ENCODE measurements around the gene SORCS2.

The SORCS2 gene

DNA sequence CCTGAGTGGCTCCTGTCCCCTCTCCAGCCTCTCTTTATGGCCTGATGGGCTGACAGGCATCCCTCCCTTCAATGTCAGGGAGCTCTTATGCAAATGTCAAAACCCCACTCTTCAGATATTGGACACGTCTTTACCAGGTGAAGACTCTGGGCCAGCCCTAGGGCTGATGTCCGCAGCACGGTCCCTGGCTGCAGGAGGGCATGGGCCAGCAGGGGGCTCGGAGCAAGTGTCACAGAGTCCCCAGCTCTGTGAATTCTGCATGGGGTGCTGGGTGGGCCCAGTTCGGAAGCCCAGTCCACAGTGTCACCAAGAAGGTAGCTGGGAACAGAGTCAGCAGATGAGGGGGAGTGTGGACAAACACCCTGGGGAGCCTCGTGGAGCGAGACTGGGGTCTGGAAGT, 282.0 kb downstream of the SORCS2 start:
- no peak for DNase-seq (ENCODE audit: low spot score)

DNA sequence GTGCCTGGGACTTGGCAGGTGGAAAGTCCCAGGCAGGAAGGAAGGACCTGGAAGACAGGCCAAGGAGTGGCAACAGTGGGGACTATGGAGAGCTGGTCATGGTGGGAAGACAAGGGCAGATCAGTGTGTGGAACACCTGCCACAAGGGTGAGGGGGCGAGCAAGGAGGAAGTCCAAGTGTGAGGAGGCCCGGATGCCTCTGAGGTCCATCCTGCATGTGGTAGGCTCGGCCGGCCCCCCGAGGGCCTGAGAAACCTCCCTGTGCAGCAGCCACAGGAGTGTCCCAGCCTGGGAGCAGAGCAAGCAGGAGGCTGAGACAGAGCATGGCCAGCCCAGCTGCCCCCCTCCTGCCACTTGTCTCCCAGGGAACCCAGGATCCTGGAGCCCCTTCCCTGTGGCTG, 282.9 kb downstream of the SORCS2 start:
- no peak for DNase-seq (ENCODE audit: low spot score)

DNA sequence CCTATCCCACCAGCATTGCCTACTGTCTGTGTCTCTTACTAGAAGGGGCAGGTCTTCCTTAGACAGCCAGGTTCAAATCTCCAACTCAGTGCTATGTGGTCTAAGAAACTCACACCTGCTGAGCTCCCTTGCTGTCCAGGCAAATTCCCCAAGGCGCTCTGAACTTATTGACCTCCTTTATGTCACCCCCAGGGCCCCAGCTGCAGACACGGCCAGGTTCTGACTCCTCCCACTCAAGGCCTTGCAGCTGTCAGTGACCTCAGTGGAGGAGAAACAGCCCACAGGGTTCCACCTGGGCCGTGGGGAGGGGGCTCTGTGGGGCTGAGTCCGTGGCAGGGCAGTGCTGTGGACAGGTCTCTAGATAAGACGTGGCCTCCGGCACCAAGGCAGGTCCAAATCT, 284.5 kb downstream of the SORCS2 start:
- DNase-seq (ENCODE audit: low spot score), result no peak

DNA sequence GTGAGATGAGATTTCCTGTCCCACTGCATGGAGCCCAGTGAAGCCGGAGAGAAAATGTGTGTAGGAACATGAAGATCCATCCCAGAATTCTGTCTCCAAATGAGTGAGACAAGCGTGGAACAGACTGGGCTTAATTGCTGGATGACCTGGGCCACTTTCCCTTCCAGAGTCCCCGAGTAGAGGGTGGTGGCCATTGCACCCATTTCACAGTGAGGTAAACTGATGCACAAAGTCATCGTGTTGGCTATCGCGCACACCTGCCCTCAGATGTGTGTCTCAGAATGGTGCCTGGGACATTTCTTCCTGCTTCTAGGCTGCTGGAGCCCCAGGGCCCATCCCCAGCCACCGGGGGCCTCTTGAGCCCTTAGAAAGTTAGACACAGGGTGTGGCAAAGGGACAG, 285.4 kb downstream of the SORCS2 start:
- no peak for DNase-seq (ENCODE audit: low spot score)

DNA sequence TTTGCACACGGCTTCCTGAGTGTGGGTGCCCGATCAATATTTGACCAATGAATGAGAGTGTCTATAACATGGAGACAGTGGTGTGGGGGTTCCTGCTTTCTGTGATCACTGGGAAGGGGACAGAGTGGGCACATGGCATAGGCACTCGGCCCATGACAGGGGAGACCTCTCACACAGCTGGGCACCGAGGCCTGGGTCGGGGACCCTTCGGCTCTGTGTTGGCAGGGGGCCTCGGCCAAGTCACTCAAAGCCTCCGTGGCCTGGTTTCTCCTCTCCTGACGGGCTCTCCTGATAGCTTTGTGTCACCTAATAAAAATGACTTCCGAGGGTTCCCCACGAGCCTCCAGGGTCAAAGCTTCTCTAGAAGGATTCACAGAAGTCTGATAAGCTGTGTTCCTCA, 286.3 kb downstream of the SORCS2 start:
- no peak for DNase-seq (ENCODE audit: low spot score)

DNA sequence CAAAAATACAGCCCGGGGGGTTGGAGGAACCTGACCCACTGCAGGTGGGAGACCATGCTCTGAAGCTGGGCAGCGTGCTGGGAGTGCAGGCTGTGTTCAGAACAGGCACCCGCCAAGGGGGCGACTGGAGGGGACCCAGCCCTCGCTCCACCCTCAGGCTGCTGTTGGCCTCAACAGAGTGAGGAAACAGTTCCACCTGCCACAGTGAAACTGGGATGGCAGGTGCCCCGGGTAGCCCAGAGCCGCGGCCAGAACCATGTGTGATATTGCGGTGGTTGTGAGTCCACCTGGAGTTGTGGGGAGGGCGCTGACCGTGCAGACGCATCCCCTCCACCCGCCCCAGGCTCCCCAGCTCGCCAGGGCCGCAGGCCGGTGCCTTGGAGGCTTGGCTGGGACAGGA, 288.1 kb downstream of the SORCS2 start:
- DNase-seq (ENCODE audit: low spot score), result no peak

DNA sequence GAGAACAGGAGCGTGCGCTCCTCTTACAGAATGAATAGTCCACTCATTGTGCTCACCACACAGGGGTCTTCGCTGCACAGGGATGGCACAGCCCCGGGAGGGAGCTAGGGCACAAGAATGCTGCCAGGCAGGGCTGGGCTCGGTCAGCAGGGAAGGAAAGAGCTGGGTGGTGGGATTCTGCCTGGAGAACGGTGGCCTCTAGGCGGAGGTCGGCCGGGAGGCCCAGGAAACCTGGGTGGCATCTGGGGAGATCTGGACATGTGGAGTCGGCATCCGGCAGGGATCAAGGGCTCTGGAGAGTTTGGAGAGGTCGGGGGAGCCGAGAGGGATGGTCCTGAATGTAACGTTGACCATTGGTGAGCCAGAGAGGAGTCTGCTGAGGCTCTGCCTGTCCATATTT, 288.9 kb downstream of the SORCS2 start:
- DNase-seq (ENCODE audit: low spot score), result no peak

DNA sequence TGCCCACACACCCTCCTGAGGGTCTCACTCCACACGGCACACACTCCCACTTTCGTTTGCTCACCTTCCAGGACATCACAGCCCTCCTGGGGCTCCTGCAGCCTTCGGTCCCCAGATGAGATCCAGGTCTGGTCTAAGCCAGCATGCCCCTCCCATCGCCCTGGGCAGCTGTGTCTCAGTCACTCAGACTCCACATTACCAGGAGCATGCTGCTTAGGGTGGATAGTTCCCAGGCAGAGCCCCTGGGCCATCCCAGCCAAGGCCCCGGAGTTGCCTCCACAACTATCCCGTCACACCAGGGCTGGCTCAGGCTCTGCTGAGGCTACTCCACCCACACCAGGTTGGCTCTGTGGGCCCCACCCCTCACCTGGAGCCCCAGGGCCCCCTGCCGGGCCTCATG, 292.8 kb downstream of the SORCS2 start:
- DNase-seq (ENCODE audit: low spot score), result no peak

DNA sequence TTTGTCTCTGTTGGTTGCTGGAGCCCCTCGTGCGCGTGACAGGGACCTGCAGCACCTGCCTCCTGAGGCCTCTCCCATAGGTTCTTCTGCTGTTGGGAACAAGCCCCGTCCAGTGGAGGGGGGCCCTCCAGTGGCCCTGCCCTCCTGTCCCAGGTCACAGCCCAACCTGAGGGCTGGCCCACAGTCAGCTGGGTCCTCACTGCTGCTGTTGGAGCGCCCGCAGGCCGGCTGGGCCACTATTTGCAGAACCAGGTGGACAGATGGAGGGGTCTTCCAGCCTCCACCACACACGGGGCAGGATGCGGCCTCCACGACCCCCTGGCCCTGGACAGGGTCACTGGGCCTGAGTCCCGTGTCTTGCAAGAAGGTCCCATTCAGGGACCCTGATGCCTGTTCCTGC, 293.8 kb downstream of the SORCS2 start:
- no peak for DNase-seq (ENCODE audit: low spot score)

DNA sequence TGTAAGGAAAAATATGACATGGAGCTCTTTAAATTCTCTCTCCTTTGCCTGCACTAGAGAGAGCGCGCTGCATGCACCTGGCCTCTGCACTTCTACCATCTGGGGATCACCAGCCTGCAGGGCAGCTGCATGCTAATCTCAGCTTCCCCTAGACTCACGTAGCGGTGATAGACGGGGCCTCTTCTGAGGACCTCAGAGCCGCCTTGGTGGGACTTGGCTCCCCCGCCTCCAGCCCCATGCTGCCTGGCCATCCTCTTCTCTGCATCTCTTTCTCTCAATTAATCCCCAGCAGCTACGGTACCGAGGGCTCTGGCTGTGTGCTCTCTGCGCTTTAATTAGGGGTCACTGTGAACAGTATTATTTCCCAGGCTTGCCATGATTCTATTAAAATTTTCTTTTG, 295.2 kb downstream of the SORCS2 start:
- DNase-seq (ENCODE audit: low spot score), result no peak

DNA sequence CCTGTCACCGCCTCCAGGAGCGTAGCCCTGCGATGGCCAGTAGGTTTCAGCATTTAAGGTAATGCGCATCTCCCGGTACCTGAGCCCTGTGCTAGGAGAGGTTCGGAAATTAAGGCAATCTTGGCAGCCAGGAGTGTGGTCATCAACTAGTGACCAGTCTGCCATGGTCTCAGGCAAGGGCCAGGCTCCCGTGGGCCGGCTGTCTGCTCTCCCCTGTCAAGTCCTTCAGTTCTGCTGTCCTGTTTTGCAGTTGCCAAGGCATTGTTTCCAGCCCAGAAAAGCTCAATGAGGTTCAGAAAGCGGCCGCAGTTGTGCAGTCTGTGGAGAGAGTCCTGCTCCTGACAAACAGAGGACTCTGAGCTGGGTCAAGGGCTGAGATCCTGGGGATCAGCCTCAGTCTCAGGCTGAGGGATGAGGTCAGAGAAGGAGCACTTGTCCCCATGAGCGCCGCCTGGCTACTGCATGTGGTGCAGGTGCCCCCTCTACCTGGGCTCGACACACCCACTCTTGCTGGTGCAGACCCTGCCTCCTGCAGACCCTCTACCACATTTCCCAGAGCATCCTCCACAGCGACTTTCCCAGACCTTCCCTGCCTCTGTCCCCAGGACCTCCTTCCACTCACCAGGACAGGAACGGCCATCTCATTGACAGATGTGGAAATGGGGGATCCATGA, 295.8 kb downstream of the SORCS2 start:
- no peak for DNase-seq (ENCODE audit: low spot score)

DNA sequence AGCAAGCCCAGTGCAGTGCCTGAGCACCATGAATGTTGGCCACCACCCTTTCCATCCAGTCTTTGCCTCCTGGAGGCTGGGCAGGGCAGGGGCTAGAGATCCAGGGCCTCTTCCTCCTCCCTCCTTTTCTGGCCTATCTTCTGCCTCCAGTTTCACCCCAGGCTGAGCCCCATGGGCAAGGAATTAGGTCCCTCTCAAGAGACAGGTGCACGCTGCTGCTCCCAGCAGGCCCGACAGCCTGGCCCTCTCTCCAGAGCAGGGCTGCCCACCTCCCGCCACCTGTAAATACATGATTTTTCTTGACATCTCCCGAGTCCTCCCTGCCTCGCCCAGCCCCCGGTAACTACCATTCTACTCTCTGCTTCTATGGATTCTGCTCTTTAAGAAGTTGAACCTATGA, 299.6 kb downstream of the SORCS2 start:
- no peak for DNase-seq (ENCODE audit: low spot score)

DNA sequence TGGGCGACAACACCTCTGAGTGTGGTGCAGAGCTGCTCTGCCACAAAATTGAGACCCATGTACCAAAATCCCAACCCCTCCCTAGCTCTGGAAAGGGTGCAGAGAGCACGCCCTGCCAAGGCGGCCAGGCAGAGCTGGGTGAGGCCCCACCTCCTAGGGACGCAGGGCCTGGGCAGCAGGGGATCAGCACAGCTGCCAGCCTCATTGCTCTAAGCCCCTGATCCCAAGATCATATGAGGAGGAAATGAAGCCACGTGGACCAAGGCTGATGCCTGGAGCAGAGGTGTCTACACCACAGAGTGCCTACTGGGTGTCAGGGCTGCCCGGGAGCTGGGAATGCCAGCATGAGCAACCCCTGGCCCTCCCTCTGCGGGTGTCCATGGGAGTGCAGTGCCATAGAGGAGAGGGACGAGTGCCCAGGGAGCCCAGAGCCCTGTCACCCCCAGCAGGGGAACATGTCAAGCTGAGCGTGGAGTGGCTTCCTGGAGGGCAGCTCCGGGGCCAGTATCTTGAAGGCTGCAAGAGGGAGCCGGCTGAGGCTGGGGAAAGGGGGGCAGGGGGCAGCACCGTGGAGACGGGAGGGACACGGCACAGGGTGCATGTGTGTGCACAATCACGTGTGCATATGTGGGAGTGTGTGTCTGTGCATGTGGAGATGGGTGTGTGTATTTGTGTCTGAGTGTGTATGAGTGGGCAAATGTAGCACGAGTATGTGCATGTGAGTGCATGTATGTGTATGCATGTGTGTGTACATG, 306.3 kb downstream of the SORCS2 start:
- no peak for DNase-seq (ENCODE audit: low spot score)

DNA sequence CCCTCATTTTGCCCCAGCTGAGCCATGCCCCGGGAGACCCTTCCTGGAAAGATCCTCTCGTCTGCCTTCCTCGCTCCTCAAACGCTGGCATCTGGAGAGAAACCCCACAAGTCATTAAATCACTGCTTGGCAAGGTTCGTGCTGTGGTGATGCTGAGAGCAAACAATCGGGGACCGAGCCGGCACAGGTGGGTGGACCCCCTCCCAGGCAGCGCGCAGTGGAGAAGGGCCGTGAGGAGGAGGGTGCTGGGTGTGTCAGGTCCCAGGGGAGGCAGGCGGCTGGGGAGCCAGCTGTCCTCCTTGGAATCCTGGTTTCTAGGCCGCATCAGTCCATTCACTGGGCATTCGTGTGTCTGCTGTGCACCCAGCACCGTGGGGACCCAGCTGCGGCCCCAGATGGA, 307.3 kb downstream of the SORCS2 start:
- no peak for DNase-seq (ENCODE audit: low spot score)

DNA sequence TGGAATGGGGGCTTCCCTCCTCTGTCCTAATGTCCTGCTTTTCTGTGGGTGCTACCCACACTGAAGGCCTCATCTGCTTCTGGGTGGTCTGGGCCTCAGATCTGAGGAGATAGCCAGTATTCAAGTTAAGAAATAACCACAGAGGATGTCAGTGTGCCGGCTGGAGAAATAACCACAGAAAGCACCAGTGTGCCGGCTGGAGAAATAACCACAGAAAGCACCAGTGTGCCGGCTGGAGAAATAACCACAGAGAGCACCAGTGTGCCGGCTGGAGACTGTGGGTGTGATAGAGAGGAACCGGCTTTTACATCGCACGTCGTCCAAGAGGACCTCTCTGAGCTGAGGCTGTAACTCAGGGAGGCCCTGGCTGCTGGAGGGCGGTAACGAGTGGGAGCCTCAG, 308.1 kb downstream of the SORCS2 start:
- no peak for DNase-seq (ENCODE audit: low spot score)

DNA sequence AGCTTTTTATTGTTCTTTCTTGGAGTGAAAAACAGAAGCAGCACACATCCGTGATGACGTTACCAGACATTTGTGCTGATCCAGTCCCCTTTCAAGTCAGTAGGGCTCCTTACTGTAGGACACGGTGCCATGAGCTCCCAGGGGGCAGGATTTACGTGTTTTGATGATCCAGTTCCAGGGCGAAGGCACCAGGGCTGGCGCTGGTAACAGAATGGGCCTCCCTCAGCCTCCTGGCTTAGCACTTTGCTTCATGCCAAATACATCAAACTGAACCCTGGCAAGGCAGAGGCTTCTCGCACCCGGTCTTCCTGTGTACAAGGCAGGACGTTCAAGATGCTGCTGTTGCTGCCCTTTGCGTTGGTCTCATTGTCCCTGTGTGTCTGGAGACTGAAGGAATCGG, 309.0 kb downstream of the SORCS2 start:
- no peak for DNase-seq (ENCODE audit: low spot score)

DNA sequence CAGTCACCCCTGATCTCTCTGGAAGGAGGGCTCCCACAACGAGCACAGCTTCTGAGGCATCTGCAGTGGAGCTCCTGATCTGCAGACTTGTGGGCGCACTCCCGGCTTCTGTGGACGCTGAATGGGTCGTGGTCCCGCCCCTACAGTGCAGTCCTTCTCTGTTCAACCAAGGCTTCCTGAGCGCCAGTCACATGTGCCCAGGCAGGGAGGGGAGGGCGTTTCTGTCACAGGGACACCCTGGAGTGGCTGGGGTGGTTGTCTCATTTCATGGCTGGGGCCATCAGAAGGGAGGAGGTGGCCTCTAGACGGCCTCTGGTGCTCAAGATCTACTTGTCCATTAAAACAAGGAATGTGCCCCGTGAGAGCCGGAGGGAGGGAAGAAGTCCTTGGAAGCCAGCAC, 309.5 kb downstream of the SORCS2 start:
- DNase-seq (ENCODE audit: low spot score), result no peak

DNA sequence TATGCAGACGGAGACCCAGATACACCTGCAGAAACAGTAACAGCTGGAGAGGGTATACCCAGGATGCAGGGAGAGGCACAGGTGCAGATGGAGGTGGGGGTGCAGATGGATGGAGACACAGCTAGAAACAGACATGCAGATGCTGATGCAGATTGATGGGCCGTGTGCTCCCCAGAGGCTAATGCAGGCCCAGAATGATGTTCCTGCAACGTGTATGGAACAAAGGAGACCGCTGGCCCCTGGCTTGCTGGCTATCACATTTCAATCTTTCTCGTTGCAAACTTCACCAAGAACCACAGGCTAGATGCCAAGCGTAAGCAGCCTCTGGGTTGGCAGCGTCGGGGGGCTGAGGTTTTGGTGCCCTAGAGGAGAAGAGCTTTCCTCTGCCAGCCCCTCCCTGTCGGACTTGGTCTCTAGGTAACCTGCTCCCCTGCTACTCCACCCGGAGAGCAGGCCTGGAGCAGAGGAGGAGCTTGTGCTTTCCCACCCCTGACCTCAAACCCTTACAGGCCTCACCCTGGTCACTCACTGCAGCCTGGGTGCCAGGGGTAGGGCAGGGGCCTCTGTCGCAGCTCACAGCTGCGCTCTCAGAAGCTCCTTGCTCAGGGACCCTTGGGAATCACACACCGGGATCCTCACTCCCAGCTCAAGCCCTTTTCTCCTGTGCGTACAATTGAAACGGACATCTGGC, 311.4 kb downstream of the SORCS2 start:
- DNase-seq (ENCODE audit: low spot score), result no peak

DNA sequence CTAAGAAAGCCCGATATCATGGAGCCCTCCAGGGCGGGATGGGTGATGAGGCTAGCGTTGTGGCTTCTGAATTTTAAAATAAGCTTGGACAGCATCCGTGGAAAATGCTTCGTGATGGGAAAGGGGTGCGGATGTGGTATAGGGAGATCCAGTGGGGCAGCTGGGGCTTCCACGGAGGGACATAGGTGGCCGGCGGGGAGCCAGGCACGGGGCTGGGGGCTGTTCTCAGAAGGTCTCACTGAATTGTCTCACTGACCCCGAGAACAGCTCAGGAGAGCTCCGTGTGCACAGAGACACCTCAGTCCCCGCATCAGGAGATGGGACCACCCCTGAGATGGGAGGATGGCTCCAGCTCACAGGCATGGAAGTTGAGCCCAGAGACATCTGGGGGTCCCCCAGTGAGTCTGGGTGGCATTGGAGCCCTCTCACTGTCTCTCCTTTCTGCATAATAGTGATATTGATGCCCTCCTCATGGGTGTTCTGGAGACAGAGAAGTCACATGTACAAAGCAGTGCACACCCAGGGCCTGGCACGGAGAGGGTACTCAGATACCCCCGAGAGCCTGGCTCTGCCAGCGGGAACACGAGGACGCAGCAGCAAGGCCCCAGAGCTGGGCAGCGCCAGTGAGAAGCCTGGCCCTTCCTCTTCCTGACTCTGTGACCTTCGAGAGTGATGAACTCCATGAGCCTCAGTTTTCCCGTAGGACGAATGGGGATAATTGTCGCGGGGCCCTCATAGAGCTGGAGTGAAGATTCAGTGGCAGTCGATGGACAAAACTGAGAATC, 313.0 kb downstream of the SORCS2 start:
- no peak for DNase-seq (ENCODE audit: low spot score)

DNA sequence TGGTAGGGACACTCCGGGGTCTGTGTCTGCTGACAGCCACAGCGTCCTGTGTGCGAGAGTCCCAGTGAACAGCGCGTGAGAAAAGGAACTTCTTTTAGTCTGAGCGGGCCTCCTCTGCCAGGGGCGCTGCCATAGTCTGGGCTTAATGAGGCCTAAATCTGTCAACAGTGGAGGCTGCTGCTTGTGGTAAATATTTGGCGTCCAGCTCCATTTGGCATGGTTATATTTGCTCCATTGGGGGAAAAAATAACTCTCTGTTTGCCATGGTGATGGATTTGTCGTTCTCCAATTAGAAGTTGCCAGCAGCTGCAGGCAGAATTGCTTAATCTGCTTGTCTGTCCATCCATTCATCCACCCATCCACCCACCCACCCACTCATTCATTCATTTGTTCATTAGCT, 313.8 kb downstream of the SORCS2 start:
- no peak for DNase-seq (ENCODE audit: low spot score)

DNA sequence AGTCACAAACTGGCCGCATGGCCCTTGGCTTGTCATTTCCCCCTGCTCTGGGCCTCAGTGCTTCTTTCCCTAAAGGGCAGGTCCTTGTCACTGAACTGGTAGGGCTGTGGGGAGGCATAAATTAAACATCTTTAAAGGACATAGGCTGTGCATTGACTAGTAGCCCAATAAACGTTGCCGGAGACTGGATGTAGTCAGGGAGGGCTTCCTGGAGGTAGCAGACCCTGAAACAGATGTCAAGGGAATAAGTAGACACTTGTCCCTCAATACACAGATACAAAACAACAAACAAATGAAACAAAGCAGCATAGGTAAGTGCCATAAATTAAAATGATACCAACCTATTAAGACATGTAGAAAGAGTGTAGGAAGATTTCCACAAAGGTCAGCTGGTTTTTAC, 314.2 kb downstream of the SORCS2 start:
- DNase-seq (ENCODE audit: low spot score), result no peak

DNA sequence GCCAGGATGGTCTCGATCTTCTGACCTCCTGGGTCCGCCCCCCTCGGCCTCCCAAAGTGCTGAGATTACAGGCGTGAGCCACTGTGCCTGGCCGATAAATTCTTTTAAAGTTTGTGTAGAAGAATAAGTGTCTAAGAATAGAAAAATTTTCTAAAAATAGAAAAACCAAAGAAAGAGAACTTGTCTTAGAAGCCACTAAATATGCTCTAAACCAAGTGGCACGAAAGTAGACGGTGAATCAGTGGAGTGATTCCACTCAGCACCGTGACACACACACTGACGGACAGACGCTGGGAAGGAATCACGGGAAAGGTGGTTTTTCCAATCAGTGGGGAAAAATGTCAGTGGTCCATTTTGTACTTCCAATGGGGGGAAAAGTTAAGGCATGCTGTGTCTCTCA, 315.0 kb downstream of the SORCS2 start:
- DNase-seq (ENCODE audit: low spot score), result no peak

DNA sequence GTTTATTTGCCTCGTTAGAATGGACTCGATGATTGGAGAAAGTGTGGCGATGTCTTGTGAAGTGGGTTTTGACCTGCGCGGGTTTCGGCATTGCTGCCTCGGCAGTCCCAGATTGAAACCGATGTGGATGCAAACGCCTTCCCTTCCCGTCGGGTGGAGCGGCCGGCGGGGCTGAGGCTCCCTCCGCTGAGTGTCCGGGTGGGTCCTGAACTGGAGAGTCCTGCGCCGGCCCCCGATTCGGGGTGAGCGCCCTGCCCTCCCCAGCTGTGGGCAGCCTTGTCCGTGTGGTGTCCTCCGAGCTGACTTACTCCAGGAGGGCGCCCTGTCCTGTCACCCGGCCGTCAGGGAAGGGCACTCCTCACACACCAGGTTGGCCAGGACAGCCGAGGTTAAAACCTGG, 317.7 kb downstream of the SORCS2 start:
- DNase-seq (ENCODE audit: low spot score), result no peak

Data from hematopoietic multipotent progenitor cell treated with erythropoietin and hydrocortisone succinate and interleukin-3 and kit ligand, for 15 days (in vitro differentiated cells).